ENCODE results near the gene TMEM178B. TPM values are rescaled to one million over a fixed set of nuclear protein-coding genes. Genes with fewer than 3 reads are reported as not detected.

The TMEM178B gene
- total RNA-seq, 1 experiment from 2014 or later: 0.39 TPM

GRCh38 chr7:141151746-141152145, 77.9 kb downstream of the TMEM178B start:
- no peaks in the 10 kb centered on the region for H3K36me3 ChIP-seq (ENCODE audit: control insufficient read depth, insufficient read depth, low read length)
- ChIA-PET CTCF (no interaction called here), POLR2A (no interaction called here)
- H3K27ac ChIP-seq (ENCODE audit: low read length): no peak overlapping the region
- TF ChIP-seq SIN3A (IDR thresholded peaks at IDR 0.05; ENCODE audit: borderline replicate concordance, insufficient read depth, low read depth, low read length): no peak
- no peak for TF ChIP-seq POLR2AphosphoS5 (IDR thresholded peaks at IDR 0.05; ENCODE audit: low read depth, low read length)
- no peak for TF ChIP-seq TCF7L2 (IDR thresholded peaks at IDR 0.05; ENCODE audit: low read depth, low read length)
- TF ChIP-seq CTCF (IDR thresholded peaks at IDR 0.05): no peak
- no peak for TF ChIP-seq REST (IDR thresholded peaks at IDR 0.05; ENCODE audit: insufficient read depth in 1 of 2, low read depth in 2 of 2, low read length in 1 of 2)
- in situ Hi-C loops (cut with HindIII; ENCODE audit: low pct_unique_long_range_greater_than_20kb, low sequenced_read_pairs): no loop called here
- DNase-seq (ENCODE audit: low read depth, low spot score) (no peak), ATAC-seq (no peak)
- intact Hi-C loops (cut with micrococcal nuclease; ENCODE audit: unreplicated experiment): no loop called here
- no TSS peak for BruUV-seq (replicated peaks)
- H3K27me3 ChIP-seq (ENCODE audit: control insufficient read depth, insufficient read depth, low read length): no peaks in the 10 kb centered on the region
- no peaks in the 10 kb centered on the region for H3K4me1 ChIP-seq (ENCODE audit: control insufficient read depth, insufficient read depth, low read length)
- H3K9me3 ChIP-seq (ENCODE audit: control insufficient read depth, insufficient read depth, low read depth, low read length): no peaks in the 10 kb centered on the region
- no peak overlapping the region for H3K4me3 ChIP-seq (ENCODE audit: low read depth in 2 of 2, low read length in 2 of 2)

- POLR2A ChIA-PET: no interaction called here
- in situ Hi-C loops (cut with HindIII; ENCODE audit: low pct_unique_long_range_greater_than_20kb, low sequenced_read_pairs) (no loop called here), intact Hi-C loops (cut with micrococcal nuclease; ENCODE audit: unreplicated experiment) (no loop called here)
- ATAC-seq (no peak), DNase-seq (ENCODE audit: low read depth, low spot score) (no peak)
- Histone ChIP-seq H3K36me3 (ENCODE audit: control insufficient read depth, insufficient read depth, low read length) (no peaks in the 10 kb centered on the region), H3K27ac (ENCODE audit: low read length) (no peak overlapping the region), H3K4me3 (ENCODE audit: low read depth in 2 of 2, low read length in 2 of 2) (no peak overlapping the region), H3K9me3 (ENCODE audit: control insufficient read depth, insufficient read depth, low read depth, low read length) (no peaks in the 10 kb centered on the region), H3K4me1 (ENCODE audit: control insufficient read depth, insufficient read depth, low read length) (no peaks in the 10 kb centered on the region), H3K27me3 (ENCODE audit: control insufficient read depth, insufficient read depth, low read length) (no peaks in the 10 kb centered on the region)
- BruUV-seq (replicated peaks): no TSS peak
- no peak for TF ChIP-seq REST (IDR thresholded peaks at IDR 0.05; ENCODE audit: insufficient read depth in 1 of 2, low read depth in 2 of 2, low read length in 1 of 2)
- TF ChIP-seq POLR2AphosphoS5 (IDR thresholded peaks at IDR 0.05; ENCODE audit: low read depth, low read length): no peak
- TF ChIP-seq CTCF (IDR thresholded peaks at IDR 0.05): no peak
- no peak for TF ChIP-seq SIN3A (IDR thresholded peaks at IDR 0.05; ENCODE audit: borderline replicate concordance, insufficient read depth, low read depth, low read length)
- no peak for TF ChIP-seq TCF7L2 (IDR thresholded peaks at IDR 0.05; ENCODE audit: low read depth, low read length)
- CTCF ChIA-PET: no interaction called here
Measured at GRCh38 chr7:141153231-141153630, 79.4 kb downstream of the TMEM178B start.

Data from Panc1 (cell line).